NCI-H82 treated with DMSO at 0.1 percent for 48 hours (cell line): ENCODE results near the gene BEGAIN.

Experiments
- DNase-seq: peaks from one replicate; lab custom pipeline; 2025; ENCODE audit not compliant: unreplicated experiment; lab: John Stamatoyannopoulos, UW

Gene BEGAIN

DNA sequence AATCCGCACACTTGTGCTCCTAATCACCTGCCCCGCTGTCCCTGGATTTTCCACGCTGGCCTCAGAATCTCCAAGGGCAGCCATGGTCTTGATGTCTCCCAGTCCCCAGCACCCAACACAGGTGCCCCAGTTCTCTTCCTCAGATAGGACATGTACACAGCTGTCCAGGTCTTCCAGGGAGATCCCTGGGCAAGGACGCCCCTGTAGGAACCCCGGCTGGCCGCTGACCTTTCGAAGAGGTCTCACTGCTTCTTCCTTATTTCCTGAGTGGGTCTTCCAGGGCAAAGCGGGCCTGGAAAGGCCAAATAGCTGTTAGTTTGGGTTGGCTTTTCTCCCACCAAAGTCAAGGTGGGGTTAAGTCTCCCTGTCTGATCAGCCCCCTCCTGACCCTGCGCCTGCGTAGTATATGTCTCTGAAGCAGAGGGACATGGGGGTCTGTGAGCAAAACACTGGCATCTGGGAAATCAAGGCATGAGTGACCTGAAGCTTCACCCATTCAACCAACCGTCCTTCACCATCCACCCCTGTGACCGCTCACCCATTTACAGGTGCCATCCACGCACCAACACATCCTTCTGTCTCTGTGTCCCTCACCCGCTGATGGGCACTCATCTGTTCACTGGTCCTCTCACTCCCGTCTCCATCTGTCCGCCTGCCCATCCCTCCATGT, 4.6 kb downstream of the BEGAIN start:
- DNase-seq: no peak

GRCh38 chr14:100581228-100582145, 5.7 kb downstream of the BEGAIN start:
- DNase-seq: no peak

GRCh38 chr14:100580316-100581227, 6.6 kb downstream of the BEGAIN start:
- no peak for DNase-seq

DNA sequence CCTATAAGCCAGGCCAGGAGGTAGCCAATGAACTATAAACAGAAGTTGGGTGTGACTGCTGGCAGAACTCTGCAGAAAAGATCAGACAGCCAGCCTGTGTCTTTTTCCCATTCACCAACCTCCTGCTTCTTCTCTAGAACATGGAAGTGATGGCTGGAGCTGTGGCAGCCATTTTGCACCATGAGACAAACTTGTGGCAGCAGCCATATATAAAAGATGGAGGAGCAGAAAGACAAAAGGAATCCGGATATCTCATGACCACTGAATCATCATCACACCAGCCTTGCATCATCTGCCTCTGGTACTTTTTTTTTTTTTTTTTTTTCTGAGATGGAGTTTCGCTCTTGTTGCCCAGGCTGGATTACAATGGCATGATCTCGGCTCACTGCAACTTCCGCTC, 8.7 kb downstream of the BEGAIN start:
- DNase-seq: no peak

- no peak for DNase-seq
Observed at GRCh38 chr14:100577986-100578431, 9.2 kb downstream of the BEGAIN start.

DNA sequence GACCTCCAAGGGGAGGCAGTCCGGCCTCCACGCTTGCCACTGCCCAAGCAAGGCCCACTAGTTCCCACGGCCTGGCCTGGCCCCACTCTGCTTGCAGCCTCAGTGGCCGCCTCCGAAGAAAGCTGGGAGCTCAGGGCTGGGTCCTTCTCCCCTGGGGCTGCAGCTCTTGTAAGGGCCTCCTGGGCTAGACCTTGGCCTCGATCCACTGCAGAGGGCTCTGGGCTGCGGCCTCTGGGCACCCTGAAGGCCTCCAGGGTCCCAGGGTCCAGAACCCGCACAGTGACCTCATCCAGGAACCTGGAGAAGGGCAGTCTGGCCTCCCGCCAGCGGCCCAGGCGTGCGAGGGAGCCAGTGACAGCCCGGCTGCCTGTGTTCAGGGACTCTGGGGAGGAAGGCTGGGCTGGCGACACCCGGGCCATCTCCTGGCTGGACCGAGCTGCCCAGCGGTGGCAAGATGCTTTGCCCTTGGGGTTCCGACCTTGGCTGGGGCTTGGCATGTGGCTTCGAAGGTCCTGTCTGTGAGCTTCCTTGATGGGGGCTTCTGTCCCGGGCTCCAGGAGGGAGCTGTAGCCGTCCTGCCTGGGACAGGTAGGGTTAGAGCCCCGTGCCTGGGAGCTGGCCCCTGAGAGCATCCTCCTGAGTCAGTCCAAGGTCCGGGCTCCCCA, 9.8 kb downstream of the BEGAIN start:
- no peak for DNase-seq

DNA sequence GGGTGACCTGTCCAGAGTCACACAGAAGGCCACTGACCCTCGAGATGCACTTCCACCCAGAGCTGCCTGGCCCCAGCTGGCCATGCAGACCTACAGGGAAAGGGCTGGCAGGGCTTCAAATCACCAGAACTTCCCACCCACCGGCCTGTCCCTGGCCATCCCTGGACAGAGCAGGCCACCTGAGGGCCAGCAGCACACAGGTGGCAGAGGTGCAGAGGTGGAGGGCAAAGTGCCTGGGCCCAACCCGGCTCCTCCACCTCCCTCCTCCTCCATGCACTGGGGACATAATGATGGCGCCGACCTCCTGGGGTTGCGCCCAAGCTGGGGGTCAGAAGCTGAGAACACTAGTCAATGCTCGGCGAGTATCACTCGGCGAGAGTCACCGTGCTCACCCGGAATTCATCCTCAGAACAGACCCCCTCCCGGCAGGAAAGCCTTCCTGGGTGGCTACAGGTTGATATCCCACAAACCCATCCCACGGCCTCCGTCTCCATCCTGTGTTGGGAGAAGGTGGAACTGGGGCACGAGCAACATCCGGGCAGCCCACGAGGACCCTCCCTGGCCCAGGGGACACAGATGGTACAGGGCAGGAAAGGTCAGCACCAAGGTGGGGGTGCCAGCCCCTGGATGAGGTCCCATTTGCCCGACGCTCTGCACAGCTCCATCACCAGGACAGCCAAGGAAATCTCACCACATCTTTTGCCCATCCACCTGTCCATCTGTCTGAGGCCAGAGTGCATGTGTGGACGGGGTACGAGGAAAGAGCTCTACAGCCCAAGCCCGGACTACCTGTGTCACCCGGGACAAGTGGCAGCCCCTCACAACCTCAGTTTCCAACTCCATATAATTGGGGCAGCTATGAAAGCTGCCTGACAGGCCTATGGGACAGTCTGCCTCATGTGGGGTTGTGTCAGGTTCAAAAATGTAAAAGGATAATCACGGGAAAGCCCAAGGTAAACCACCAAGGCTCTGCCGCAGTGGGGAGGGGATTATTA, 10.8 kb downstream of the BEGAIN start:
- DNase-seq: no peak

- DNase-seq: no peak
Observed at GRCh38 chr14:100575266-100575995, 11.8 kb downstream of the BEGAIN start.

GRCh38 chr14:100574642-100575031, 12.6 kb downstream of the BEGAIN start:
- no peak for DNase-seq

GRCh38 chr14:100573757-100574641, 13.2 kb downstream of the BEGAIN start:
- no peak for DNase-seq

- DNase-seq: no peak
Observed at GRCh38 chr14:100573002-100573756, 14.0 kb downstream of the BEGAIN start.

GRCh38 chr14:100572543-100572942, 14.7 kb downstream of the BEGAIN start:
- no peak for DNase-seq

- DNase-seq: no peak
Observed at GRCh38 chr14:100571837-100572236, 15.4 kb downstream of the BEGAIN start.

- DNase-seq: no peak
Observed at GRCh38 chr14:100570726-100571454, 16.3 kb downstream of the BEGAIN start.

DNA sequence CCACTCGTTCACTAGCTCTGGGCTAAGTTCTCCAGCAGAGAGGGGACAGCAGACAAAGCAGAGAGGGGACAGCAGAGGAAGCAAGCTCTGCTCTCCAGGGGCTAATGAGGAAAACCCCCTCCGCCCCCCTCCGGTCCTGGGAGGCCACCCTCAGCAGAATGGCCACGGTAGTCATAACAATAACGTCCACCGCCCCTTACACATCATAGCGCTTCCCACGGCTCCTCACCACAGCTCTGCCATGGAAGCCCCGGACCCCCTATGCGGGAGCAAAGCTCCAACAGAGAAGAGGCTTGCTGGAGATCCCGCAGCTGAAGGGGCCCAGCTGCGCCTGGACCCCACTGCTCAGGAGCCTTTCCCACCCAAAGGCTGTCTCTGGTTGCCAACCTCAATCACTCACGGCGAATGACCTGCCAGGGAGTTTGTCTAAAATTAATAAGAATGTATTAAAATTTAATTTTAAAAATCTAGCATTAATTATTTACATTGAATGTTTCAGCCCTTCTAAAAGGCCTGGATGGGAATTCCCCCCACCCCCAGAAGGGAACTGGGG, 17.4 kb downstream of the BEGAIN start:
- no peak for DNase-seq
